HG03439 (cell line): ENCODE results near the gene TECPR2.
"Not testable (repeated sequence)": the region's sequence is repeated elsewhere in the genome, so short reads cannot be mapped to it uniquely, and the experiment has no call there.

ENCODE experiments used
- ATAC-seq: cut with Tn5 transposase; IDR thresholded peaks from one replicate; pipeline ENCODE4 v1.9.1; 2021; ENCODE audit warnings: mild to moderate bottlenecking, moderate library complexity; ENCODE audit not compliant: unreplicated experiment

TECPR2 gene

GRCh38 chr14:102333795-102334705, 28.7 kb upstream of the TECPR2 start:
- no peak for ATAC-seq

GRCh38 chr14:102335163-102335562, 27.6 kb upstream of the TECPR2 start:
- no peak for ATAC-seq

DNA sequence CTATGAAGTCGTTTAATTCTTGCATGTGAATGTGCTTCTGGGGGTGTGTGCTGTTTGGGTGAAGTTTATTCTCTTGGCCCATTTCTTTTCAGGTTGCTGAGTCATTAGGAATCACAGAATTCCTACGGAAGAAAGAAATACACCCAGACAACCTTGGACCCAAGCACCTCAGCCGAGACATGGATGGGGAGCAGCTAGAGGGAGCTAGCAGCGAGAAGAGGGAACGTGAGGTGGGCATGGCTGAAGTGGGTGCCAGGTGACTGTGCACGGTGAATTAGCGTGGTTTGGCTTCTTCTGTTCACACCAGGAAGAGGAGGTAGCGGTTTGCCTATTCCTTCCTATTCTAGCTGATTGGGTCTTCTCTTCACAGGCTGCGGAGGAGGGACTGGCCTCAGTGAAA, 24.0 kb upstream of the TECPR2 start:
- no peak for ATAC-seq

GRCh38 chr14:102341566-102341965, 21.2 kb upstream of the TECPR2 start:
- ATAC-seq = no peak

- ATAC-seq = no peak
Observed at GRCh38 chr14:102342238-102342637, 20.5 kb upstream of the TECPR2 start.

GRCh38 chr14:102344084-102344483, 18.7 kb upstream of the TECPR2 start:
- no peak for ATAC-seq

DNA sequence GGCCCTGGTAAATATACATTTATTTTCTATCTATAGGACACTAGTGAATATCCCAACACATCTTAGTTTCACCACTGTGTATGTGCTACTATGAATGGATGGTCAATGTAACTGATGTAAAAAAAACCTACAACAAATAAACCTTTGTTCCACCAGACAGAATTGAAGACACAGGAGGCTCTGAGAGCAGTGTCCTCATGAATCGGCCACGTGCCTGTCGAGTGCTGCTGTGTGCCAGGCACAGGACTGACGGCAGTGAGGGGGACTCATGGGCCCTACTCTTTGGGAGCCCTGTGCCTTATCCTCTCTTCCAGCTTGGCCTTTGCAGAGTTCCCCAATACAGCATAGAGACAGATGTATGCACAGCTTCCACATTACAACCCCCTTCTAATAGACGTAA, 18.3 kb upstream of the TECPR2 start:
- ATAC-seq = no peak

- no peak for ATAC-seq
Observed at GRCh38 chr14:102345232-102345631, 17.5 kb upstream of the TECPR2 start.

DNA sequence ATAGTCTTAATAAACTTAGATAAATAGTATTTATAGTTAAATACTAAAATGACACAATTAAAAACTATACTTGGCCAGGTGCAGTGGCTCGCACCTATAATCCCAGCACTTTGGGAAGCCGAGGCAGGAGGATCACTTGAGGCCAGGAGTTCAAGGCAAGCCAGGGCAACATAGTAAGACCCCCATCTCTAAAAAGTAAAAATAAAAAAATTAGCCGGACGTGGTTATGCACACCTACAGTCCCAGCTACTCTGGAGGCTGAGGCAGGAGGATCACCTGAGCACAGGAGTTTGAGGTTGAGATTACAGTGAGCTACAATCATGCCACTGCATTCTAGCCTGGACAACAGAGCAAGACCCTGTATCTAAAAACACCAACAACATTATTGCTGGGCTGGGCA, 16.1 kb upstream of the TECPR2 start:
- ATAC-seq = no peak

DNA sequence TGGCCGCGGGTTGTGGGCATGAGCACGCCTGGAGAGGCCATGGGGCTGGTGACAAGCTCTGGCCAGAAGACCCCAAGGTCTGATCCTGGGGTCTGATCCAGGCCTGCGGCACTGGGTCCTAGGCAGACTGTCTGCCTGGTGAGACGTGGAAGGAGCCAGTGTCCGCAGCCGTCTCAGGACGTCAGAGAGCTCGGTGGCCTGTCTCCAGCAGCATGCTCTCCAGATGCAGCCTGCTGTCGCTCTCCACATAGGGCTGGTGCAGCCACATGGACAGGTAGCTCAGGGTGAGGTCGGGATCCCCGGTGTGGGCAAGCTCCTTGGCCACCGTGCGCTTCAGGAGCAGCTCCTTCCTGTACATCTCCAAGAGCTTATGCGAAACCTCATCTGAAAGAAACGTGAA, 14.4 kb upstream of the TECPR2 start:
- ATAC-seq = no peak

GRCh38 chr14:102351023-102351422, 11.7 kb upstream of the TECPR2 start:
- ATAC-seq = no peak

GRCh38 chr14:102351593-102351992, 11.1 kb upstream of the TECPR2 start:
- ATAC-seq = not testable (repeated sequence)

- ATAC-seq = no peak
Observed at GRCh38 chr14:102352213-102352612, 10.5 kb upstream of the TECPR2 start.

DNA sequence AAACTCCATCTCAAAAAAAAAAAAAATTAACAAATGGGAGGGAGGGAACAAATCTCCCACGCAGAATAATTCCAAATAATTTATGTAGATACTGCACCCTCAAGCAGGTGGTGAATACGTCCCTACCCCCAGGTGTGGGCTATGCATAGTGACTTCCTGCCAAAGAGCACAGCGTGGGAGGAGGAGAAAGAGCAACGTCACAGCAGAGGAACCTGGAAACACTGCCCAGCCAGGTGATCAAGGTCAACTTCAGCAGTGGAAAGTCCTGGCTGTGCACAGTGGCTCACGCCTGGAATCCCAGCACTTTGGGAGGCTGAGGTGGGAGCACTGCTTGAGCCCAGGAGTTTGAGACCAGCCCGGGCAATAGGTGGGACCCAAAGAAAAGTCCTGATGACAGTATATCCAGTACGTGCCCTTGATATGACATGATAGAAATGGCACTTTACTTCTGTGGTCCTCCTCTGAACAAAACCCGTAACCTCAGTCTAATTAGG, 9.6 kb upstream of the TECPR2 start:
- no peak for ATAC-seq

GRCh38 chr14:102356280-102356679, 6.5 kb upstream of the TECPR2 start:
- no peak for ATAC-seq

DNA sequence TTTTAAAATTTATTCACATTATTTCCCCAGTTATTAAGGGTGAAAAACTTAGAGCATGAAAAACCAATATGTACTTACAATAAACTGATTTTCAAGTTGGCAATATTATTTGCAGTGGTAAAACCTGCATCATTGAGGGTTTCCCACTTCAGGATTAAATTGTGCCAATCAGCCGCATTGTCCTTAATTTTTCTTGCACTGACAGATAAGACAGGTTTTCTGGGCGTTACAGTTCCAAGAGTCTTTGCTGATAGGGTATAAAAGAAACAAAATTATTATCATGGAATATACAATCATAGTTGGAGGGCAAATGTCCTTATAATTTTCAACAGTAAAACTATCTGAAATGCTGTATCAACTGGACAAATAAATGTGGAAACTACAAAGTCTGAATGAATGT, 3.4 kb upstream of the TECPR2 start:
- no peak for ATAC-seq

- no peak for ATAC-seq
Observed at GRCh38 chr14:102360388-102360787, 2.4 kb upstream of the TECPR2 start.

DNA sequence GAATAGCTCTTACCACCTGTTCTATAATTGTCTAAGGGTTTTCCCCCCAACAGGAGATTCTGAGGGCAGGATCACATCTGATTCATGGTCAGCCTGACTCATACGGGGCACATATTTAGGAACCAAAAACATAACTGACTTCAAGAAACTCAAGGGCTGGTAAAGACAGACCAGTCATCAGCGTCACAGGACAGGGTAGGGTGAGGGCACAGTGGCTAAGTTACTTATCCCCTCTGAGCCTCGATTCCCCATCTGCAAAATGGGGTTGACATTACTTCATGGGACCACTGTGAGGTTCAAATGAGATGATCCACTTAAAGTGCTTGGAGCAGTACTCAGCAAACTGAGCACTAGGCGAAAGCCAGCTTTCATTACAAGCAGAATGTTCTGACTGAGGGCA, 657 bp upstream of the TECPR2 start:
- ATAC-seq = peak; percentile 50

- ATAC-seq = peak; percentile 21
Observed at GRCh38 chr14:102363182-102363943, 622 bp downstream of the TECPR2 start.

DNA sequence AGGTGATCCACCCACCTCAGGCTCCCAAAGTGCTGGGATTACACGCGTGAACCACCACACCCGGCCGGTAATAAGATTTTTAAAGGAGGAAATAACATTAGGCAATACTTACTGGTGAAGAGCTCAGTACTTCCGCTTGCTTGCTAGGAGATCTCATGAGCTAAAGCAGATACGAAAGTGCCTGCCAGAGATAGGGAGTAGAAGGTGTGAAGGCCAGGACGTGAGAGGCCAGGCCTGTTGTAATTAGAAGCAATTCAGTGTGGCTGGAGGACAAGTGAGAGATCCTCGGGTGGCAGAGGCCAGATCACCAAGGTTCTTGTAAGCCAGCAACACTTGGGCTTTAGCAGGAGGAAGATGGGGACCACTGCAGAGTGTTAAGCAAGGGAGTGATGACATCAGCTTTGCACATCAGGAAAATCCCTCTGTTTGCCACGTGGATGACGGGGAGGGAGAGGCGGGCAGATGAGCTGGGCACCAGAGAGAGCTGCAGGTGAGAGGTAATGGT, 7.6 kb downstream of the TECPR2 start:
- no peak for ATAC-seq

GRCh38 chr14:102371361-102371760, 8.6 kb downstream of the TECPR2 start:
- no peak for ATAC-seq

DNA sequence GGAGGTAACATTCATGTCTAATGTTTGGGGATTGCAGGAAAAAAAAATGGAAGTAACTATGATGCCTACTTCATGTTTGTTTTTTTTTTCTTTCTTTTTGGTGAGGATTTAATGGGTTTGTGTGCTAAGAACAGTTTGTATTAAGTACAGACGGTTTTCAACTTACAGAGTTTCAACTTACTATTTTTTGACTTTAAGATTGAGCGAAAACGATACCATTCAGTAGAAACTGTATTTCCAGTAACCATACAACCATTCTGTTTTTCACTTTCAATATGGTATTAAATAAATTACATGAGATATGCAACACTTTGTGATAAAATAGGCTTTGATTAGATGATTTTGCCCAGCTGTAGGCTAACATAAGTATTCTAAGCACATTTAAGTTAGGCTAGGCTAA, 10.4 kb downstream of the TECPR2 start:
- no peak for ATAC-seq
